ENCODE data around the gene HMCN2.

The HMCN2 gene

GRCh38 chr9:130419521-130420035 is 154.0 kb downstream of the HMCN2 start:
- DNase-seq (ENCODE audit: extremely low read depth, low read depth), result no peak
- TF ChIP-seq, protein P1, sequence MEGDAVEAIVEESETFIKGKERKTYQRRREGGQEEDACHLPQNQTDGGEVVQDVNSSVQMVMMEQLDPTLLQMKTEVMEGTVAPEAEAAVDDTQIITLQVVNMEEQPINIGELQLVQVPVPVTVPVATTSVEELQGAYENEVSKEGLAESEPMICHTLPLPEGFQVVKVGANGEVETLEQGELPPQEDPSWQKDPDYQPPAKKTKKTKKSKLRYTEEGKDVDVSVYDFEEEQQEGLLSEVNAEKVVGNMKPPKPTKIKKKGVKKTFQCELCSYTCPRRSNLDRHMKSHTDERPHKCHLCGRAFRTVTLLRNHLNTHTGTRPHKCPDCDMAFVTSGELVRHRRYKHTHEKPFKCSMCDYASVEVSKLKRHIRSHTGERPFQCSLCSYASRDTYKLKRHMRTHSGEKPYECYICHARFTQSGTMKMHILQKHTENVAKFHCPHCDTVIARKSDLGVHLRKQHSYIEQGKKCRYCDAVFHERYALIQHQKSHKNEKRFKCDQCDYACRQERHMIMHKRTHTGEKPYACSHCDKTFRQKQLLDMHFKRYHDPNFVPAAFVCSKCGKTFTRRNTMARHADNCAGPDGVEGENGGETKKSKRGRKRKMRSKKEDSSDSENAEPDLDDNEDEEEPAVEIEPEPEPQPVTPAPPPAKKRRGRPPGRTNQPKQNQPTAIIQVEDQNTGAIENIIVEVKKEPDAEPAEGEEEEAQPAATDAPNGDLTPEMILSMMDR (IDR thresholded peaks at IDR 0.05; ENCODE audit: low read depth, low read length, missing control alignments), result no peak
- H3K4me3 ChIP-seq (replicated peaks; ENCODE audit: low read depth, low read length), result no peak overlapping the region

DNA sequence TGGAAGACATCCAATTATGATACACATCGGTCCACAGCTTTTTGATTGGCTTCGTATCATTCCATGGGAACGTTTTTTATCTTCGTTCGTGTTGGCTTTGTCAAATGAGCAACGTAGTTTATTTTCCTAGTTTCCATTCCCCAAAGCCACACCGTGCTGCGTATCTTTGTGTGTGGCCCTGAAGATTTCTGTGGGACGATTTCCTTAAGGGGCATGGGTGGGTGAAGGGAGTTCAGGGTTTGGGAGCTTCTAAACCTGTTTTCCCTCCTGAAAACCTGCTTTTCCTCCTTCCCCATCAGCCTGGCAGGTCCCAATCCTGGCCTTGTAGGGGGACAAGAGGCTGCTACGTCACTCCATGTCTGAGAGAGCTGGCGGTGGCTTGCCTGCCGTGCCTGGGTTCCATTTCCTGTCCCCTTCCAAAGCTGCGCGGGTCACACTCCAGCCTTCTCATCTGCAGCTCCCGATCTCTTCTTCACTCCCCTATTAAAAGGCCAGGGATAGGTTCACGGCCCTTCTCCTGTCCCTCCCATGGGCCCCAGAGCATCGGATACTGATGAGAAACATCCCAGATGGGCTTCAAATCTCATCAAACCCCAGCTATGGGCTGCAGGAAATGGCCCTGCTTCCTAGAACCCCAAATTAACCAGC is 155.7 kb downstream of the HMCN2 start:
- peak; percentile 33 for DNase-seq (ENCODE audit: extremely low read depth, low read depth)

GRCh38 chr9:130421802-130422276 is 156.3 kb downstream of the HMCN2 start:
- peak; percentile 65 for DNase-seq (ENCODE audit: extremely low read depth, low read depth)
- TF ChIP-seq, protein P1 (IDR thresholded peaks at IDR 0.05; ENCODE audit: low read depth, low read length, missing control alignments), result no peak
- H3K4me3 ChIP-seq (replicated peaks; ENCODE audit: low read depth, low read length), result no peak overlapping the region

More for the DNA sequence above, 155.7 kb downstream of the HMCN2 start:
- H3K4me3 ChIP-seq (replicated peaks; ENCODE audit: low read depth, low read length), result no peak overlapping the region
- TF ChIP-seq, protein P1 (IDR thresholded peaks at IDR 0.05; ENCODE audit: low read depth, low read length, missing control alignments), result no peak

- TF ChIP-seq, protein P1 (IDR thresholded peaks at IDR 0.05; ENCODE audit: low read depth, low read length, missing control alignments), result no peak
- no peak for DNase-seq (ENCODE audit: extremely low read depth, low read depth)
- no peak overlapping the region for H3K4me3 ChIP-seq (replicated peaks; ENCODE audit: low read depth, low read length)
Measured at GRCh38 chr9:130422546-130422945, 157.0 kb downstream of the HMCN2 start.

- no peak overlapping the region for H3K4me3 ChIP-seq (replicated peaks; ENCODE audit: low read depth, low read length)
- TF ChIP-seq, protein P1 (IDR thresholded peaks at IDR 0.05; ENCODE audit: low read depth, low read length, missing control alignments), result no peak
- no peak for DNase-seq (ENCODE audit: extremely low read depth, low read depth)
Measured at GRCh38 chr9:130423272-130423671, 157.7 kb downstream of the HMCN2 start.

GRCh38 chr9:130424595-130425454 is 159.3 kb downstream of the HMCN2 start:
- no peak for DNase-seq (ENCODE audit: extremely low read depth, low read depth)
- no peak overlapping the region for H3K4me3 ChIP-seq (replicated peaks; ENCODE audit: low read depth, low read length)
- TF ChIP-seq, protein P1 (IDR thresholded peaks at IDR 0.05; ENCODE audit: low read depth, low read length, missing control alignments), result no peak

Measured in HFF-Myc (cell line).